ENCODE measurements around the gene TDRD10.

DNA sequence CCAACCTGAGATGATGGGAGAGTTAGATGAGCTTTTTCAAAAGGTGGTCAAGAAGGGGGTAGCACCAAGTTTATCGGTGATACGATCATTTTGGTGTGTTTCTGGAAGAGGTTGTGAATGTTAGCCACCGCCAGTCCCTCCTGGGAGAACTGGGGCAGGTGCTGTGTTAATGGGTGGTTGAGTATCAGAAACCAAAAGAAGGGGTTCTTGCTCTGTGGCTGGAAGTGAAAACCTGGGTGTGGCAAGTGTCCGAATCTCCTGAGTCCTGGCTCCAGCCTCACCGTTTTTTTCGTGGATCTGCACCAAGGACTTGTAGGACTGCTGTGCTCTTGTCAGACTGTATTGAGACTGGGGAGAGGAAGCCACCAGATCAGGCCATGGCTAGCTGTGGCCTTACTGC is 48.6 kb downstream of the TDRD10 start:
- TF ChIP-seq ASH2L (IDR thresholded peaks at IDR 0.05; ENCODE audit: low read length) (no peak), EZH2 (IDR thresholded peaks at IDR 0.05; ENCODE audit: low read depth, low read length, severe bottlenecking) (no peak)

Measured in H1 (cell line).